ENCODE data around the gene STAT3. TPM values are rescaled to one million over a fixed set of nuclear protein-coding genes. Genes with fewer than 3 reads are reported as not detected.

STAT3 gene
- total and polyA plus RNA-seq, 2 donors (not counting 3 experiments of a cell fraction or from before 2014, with no cell fraction given): 59.1 to 124 TPM

DNA sequence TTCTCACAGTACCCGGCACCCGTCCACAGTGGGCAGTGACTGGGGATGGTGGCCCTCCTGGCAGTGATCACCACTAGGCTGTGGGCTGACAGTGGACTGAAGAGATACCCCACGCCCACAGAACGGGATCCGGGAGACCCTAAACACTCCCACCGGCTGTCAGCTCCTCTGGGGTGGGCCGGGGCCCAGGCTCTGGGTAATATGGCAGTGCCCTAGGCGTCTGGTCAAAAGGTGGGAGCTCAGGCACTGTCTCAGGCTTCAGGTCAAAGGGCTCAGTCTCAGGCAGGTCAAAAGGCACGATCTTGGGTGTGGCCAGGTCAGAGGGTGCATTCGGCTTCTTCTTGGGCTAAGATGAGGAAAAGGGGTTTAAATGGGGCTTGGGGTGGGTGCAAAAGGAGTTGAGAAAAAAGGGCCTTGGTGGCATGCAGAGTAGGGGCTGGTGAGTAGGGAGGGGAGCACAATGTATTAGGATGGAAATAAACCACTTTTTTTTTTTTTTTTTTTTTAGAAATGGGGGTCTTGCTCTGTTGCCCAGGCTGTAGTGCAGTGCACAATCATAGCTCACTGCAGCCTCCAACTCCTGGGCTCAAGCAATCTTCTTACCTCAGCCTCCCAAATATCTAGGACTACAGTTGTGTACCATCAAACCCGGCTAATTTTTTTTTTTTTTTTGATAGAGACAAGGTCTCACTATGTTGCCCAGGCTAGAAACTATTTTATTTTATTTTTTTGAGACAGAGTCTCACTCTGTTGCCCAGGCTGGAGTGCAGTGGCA lies 23.9 kb upstream of the STAT3 start:
- CTCF ChIA-PET: interaction anchor here (1.0 to 4.9 kb wide), 4 partner anchors 100 to 115 kb away, joined by 3 to 24 read pairs (median 4); no protein-coding TSS in a partner anchor
- H3K9ac ChIP-seq (replicated peaks; ENCODE audit: extremely low read depth, insufficient read depth, low read length): no peak overlapping the region
- no TSS peak for BruUV-seq (replicated peaks)
- H3K4me1 ChIP-seq (ENCODE audit: control insufficient read depth, extremely low read depth, insufficient read depth, low read length): peaks cover 68% of the 10 kb centered on the region
- H3K9me1 ChIP-seq (replicated peaks; ENCODE audit: control insufficient read depth, extremely low read depth, insufficient read depth, low read length): no peaks in the 10 kb centered on the region
- H3K27ac ChIP-seq (ENCODE audit: insufficient read depth, low read depth, low read length): no peak overlapping the region
- H3K36me3 ChIP-seq (ENCODE audit: control insufficient read depth in 2 of 2, extremely low read depth in 1 of 2, insufficient read depth in 2 of 2, low read length in 2 of 2): peaks cover 2 to 5% of the 10 kb centered on the region in 2 experiments
- intact Hi-C loops (cut with micrococcal nuclease): no loop called here
- POLR2A ChIA-PET: interaction anchor here (6.4 kb wide), 1 partner anchor 9 kb away, joined by 71 read pairs; the partner anchor contains the start of gene CAVIN1
- DNase-seq (ENCODE audit: low read depth, low spot score) (no peak), FAIRE-seq (no peak)
- H3K4me3 ChIP-seq (replicated peaks in 1 of 3; ENCODE audit: insufficient read depth in 1 of 3, low read depth in 1 of 3, low read length in 3 of 3): no peak overlapping the region
- H2AFZ ChIP-seq (ENCODE audit: low read depth, low read length): no peak overlapping the region
- H3K79me2 ChIP-seq (ENCODE audit: control insufficient read depth, insufficient read depth, low read length): peaks cover 93% of the 10 kb centered on the region
- no peaks in the 10 kb centered on the region for H3K27me3 ChIP-seq (ENCODE audit: control insufficient read depth in 2 of 2, insufficient read depth in 2 of 2, low read length in 2 of 2)
- TF ChIP-seq POLR2A (IDR thresholded peaks at IDR 0.05; ENCODE audit: low read depth, low read length): no peak
- TF ChIP-seq EZH2 (IDR thresholded peaks at IDR 0.05; ENCODE audit: borderline replicate concordance, low read depth, low read length, severe bottlenecking): no peak
- TF ChIP-seq, protein P1, sequence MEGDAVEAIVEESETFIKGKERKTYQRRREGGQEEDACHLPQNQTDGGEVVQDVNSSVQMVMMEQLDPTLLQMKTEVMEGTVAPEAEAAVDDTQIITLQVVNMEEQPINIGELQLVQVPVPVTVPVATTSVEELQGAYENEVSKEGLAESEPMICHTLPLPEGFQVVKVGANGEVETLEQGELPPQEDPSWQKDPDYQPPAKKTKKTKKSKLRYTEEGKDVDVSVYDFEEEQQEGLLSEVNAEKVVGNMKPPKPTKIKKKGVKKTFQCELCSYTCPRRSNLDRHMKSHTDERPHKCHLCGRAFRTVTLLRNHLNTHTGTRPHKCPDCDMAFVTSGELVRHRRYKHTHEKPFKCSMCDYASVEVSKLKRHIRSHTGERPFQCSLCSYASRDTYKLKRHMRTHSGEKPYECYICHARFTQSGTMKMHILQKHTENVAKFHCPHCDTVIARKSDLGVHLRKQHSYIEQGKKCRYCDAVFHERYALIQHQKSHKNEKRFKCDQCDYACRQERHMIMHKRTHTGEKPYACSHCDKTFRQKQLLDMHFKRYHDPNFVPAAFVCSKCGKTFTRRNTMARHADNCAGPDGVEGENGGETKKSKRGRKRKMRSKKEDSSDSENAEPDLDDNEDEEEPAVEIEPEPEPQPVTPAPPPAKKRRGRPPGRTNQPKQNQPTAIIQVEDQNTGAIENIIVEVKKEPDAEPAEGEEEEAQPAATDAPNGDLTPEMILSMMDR (IDR thresholded peaks at IDR 0.05; ENCODE audit: extremely low read depth in 1 of 2, insufficient read depth in 1 of 2, low read depth in 1 of 2, low read length in 2 of 2): no peak
- no peak for TF ChIP-seq MYC (IDR thresholded peaks at IDR 0.05; ENCODE audit: low read depth, low read length)
- no peak for TF ChIP-seq FOS (IDR thresholded peaks at IDR 0.05; ENCODE audit: borderline replicate concordance, insufficient read depth, low read length)
- TF ChIP-seq, protein P2, sequence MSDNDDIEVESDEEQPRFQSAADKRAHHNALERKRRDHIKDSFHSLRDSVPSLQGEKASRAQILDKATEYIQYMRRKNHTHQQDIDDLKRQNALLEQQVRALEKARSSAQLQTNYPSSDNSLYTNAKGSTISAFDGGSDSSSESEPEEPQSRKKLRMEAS (IDR thresholded peaks at IDR 0.05; ENCODE audit: insufficient read depth, insufficient read length): no peak
- TF ChIP-seq JUN (IDR thresholded peaks at IDR 0.05; ENCODE audit: borderline replicate concordance, insufficient read depth, insufficient read length, low read depth): no peak
- TF ChIP-seq GATA2 (IDR thresholded peaks at IDR 0.05; ENCODE audit: insufficient read depth, insufficient read length, low read depth, low read length): no peak
- TF ChIP-seq POLR2AphosphoS5 (IDR thresholded peaks at IDR 0.05; ENCODE audit: insufficient read depth, low read depth, low read length): no peak
- dilution Hi-C loops (cut with MboI; ENCODE audit: extremely low pct_ligation_motif_present, low sequenced_read_pairs): no loop called here
- H3K4me2 ChIP-seq (ENCODE audit: insufficient read depth, low read length): no peak overlapping the region
- H4K20me1 ChIP-seq (replicated peaks; ENCODE audit: control insufficient read depth, extremely low read depth, insufficient read depth, low read length): no peaks in the 10 kb centered on the region
- H3K9me3 ChIP-seq (replicated peaks; ENCODE audit: control insufficient read depth, insufficient read depth, low read length): no peaks in the 10 kb centered on the region
